Large intestine (tissue), 3 donors: ENCODE data around the gene SLC31A2. TPM values are rescaled to one million over a fixed set of nuclear protein-coding genes. Genes with fewer than 3 reads are reported as not detected.

Source experiments
- DNase-seq, 2 donors: peaks; one replicate each; pipeline versions ENCODE4 v3.0.0 to v3.0.0-alpha.2; 2013
- H3K27ac ChIP-seq: one replicate; pipeline ENCODE4 v1.5.1; 2013; ENCODE audit warnings: low read length
- H3K27me3 ChIP-seq: 2 replicates; pipeline ENCODE4 v1.6.1; 2013; ENCODE audit warnings: low read length; ENCODE audit not compliant: control insufficient read depth, insufficient read depth
- H3K36me3 ChIP-seq: 2 replicates; pipeline ENCODE4 v1.6.1; 2013; ENCODE audit warnings: low read length; ENCODE audit not compliant: control insufficient read depth, insufficient read depth
- H3K4me1 ChIP-seq: one replicate; pipeline ENCODE4 v1.6.1; 2013; ENCODE audit warnings: low read length; ENCODE audit not compliant: control insufficient read depth, insufficient read depth
- H3K4me3 ChIP-seq: one replicate; pipeline ENCODE4 v1.5.1; 2013; ENCODE audit warnings: low read length
- H3K9me3 ChIP-seq: one replicate; pipeline ENCODE4 v1.6.1; 2013; ENCODE audit warnings: mild to moderate bottlenecking, low read depth, low read length, moderate library complexity; ENCODE audit not compliant: control insufficient read depth
- WGBS: methylation state at CpG from one replicate; pipeline ENCODE4 v1.1.5; 2013; ENCODE audit warnings: low lambda C conversion rate; ENCODE audit not compliant: insufficient coverage; 5-methylcytosine and 5-hydroxymethylcytosine counted together
- polyA plus RNA-seq: library from polyadenylated mRNA; unstranded; fragments of 120-200 nt; gene quantifications from one replicate; pipeline ENCODE4 v1.2.1, GENCODE V29; 2013

The SLC31A2 gene
- polyA plus RNA-seq, 1 donor, result 11.4 TPM

- WGBS, result no CpG with 5 or more reads among the region's 4 CpGs
- DNase-seq, result no peak
- H3K27me3 ChIP-seq, result no peaks in the 10 kb centered on the region
- peaks cover 72% of the 10 kb centered on the region for H3K36me3 ChIP-seq
- H3K4me3 ChIP-seq, result no peak overlapping the region
- no peaks in the 10 kb centered on the region for H3K4me1 ChIP-seq
- H3K27ac ChIP-seq, result no peak overlapping the region
- H3K9me3 ChIP-seq, result no peaks in the 10 kb centered on the region
These were observed 34.5 kb downstream of the SLC31A2 start for GRCh38 chr9:113185271-113185670.

DNA sequence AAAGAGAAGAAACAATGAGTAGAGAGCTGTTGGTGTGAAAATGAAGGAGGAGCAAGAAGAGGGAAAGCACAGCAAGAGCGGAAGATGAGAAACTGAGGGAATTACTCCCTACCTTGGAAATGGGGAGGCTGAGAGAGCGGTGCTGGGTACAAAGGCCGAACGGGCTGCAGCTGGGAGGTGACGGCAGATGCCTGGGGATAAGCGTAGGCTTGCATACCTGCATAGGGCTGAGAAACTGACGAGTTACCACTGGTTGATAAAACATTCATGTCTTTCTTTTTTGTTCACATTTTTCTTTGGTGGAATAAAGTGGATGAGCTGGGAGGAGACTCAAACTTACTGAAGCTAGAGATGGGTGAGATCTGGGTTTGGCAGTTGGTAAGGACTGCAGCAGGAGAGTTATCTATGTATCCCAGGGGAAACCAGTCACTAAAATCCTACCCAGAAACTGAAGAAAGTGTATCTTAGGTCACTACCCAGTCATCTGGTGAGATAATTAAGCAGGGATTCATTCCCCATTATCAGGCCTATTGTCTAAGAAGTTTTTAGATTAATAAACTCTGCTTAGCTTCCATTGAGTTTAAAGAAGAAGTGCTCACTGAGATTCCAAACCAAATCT is 35.4 kb downstream of the SLC31A2 start:
- Histone ChIP-seq H3K4me1 (no peaks in the 10 kb centered on the region), H3K27ac (no peak overlapping the region), H3K4me3 (no peak overlapping the region), H3K9me3 (no peaks in the 10 kb centered on the region), H3K27me3 (no peaks in the 10 kb centered on the region), H3K36me3 (peaks cover 74% of the 10 kb centered on the region)
- no peak for DNase-seq
- WGBS, result 100% methylated on average over 1 of the region's 7 CpGs

GRCh38 chr9:113187929-113188595 is 37.3 kb downstream of the SLC31A2 start:
- peaks cover 62% of the 10 kb centered on the region for H3K36me3 ChIP-seq
- H3K9me3 ChIP-seq, result no peaks in the 10 kb centered on the region
- WGBS, result 83% methylated on average over 1 of the region's 9 CpGs
- H3K4me1 ChIP-seq, result no peaks in the 10 kb centered on the region
- peak; percentile 18 to 40 for DNase-seq
- H3K4me3 ChIP-seq, result no peak overlapping the region
- H3K27ac ChIP-seq, result no peak overlapping the region
- no peaks in the 10 kb centered on the region for H3K27me3 ChIP-seq

DNA sequence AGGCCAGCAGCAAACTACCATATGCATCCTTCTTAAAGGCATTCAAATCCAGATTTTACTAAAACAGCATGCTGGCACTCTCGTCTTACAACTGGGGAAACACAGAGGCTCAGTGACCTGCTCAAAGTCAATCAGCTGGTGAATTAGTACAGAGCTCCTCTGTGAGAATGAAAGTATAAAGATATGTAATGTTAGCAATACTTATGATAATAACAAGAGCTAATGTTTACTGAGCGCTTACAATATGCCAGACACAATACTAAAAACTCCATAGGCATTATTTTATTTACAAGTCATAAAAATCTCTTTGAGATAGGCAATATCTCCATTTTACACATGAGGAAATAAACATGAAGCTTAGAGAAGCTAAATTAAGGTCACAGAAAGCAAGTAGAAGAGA is 41.6 kb downstream of the SLC31A2 start:
- Histone ChIP-seq H3K36me3 (peaks cover 40% of the 10 kb centered on the region), H3K4me1 (no peaks in the 10 kb centered on the region), H3K9me3 (no peaks in the 10 kb centered on the region), H3K27ac (no peak overlapping the region), H3K4me3 (no peak overlapping the region), H3K27me3 (no peaks in the 10 kb centered on the region)
- DNase-seq, result no peak
- WGBS, result 100% methylated on average over 1 of the region's 2 CpGs

DNA sequence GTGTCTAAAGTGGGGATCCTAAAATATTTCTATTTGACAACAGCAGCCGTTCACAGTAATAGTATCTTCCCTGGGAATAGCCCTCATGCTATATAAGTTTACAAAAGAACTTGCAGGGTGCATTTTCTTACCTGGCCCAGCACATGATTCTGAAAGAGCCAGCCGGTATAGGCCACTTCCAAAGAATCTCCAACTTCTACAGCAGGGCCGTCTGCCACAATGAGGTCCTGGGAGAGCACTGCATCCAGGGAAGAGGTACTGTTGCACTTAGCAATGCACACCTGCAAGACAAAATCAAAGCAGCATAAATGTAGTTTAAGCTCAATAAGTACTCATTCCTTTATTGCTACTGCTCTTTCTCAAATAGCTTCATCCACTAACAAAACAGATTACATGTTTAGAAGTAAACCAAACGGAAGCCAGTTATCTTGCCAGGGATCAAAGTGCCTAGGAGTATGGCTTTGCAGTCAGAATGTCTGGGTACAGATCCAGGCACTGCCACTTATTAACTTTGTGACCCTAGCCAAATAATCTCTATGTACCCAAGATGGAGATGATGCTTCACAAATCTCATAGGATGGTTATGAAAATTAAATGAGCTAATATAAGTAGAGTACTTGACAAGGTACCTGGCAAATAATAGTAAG is 49.0 kb downstream of the SLC31A2 start:
- no CpG with 5 or more reads among the region's 4 CpGs for whole genome bisulfite sequencing
- DNase-seq, result no peak
- Histone ChIP-seq H3K4me1 (no peaks in the 10 kb centered on the region), H3K27me3 (no peaks in the 10 kb centered on the region), H3K27ac (no peak overlapping the region), H3K9me3 (no peaks in the 10 kb centered on the region), H3K4me3 (no peak overlapping the region), H3K36me3 (peaks cover 41% of the 10 kb centered on the region)

DNA sequence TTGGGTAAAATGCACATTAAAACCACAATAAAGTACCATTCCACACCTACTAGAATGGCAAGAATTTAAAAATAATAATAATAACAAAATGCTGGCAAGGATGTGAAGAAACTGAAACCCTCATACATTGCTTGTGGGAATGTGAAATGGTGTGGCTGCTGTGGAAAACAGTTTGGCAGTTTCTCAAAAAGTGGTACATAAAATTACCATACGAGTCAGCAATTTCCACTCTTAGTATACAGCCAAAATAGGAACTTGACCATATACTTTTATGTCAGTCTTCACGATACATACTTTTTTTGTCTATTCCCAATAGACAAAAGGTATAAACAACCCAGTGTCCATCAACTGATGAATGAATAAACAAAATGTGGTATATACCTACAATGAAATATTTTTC is 54.6 kb downstream of the SLC31A2 start:
- Histone ChIP-seq H3K9me3 (no peaks in the 10 kb centered on the region), H3K27ac (no peak overlapping the region), H3K4me3 (no peak overlapping the region), H3K4me1 (no peaks in the 10 kb centered on the region), H3K36me3 (peaks cover 32% of the 10 kb centered on the region), H3K27me3 (no peaks in the 10 kb centered on the region)
- 100% methylated on average over 1 of the region's 2 CpGs for WGBS
- no peak for DNase-seq

- no peak overlapping the region for H3K27ac ChIP-seq
- no peak overlapping the region for H3K4me3 ChIP-seq
- H3K9me3 ChIP-seq, result no peaks in the 10 kb centered on the region
- no peaks in the 10 kb centered on the region for H3K27me3 ChIP-seq
- H3K4me1 ChIP-seq, result no peaks in the 10 kb centered on the region
- peaks cover 36% of the 10 kb centered on the region for H3K36me3 ChIP-seq
- no peak for DNase-seq
- no CpG with 5 or more reads among the region's 1 CpG for WGBS
These were observed 55.1 kb downstream of the SLC31A2 start for GRCh38 chr9:113205861-113206260.

- H3K27me3 ChIP-seq, result no peaks in the 10 kb centered on the region
- H3K36me3 ChIP-seq, result peaks cover 25% of the 10 kb centered on the region
- no peaks in the 10 kb centered on the region for H3K9me3 ChIP-seq
- no peak overlapping the region for H3K27ac ChIP-seq
- H3K4me1 ChIP-seq, result no peaks in the 10 kb centered on the region
- no peak for DNase-seq
- H3K4me3 ChIP-seq, result no peak overlapping the region
- WGBS, result 100% methylated on average over 4 of the region's 10 CpGs
These were observed 60.0 kb downstream of the SLC31A2 start for GRCh38 chr9:113210815-113211214.

Other genes starting within 250 kb of the SLC31A2 start
- gene ZNF883, start 138.8 kb upstream of the SLC31A2 start, polyA plus RNA-seq, result 2.6 TPM
- 3.3 TPM for gene ZFP37, start 94.3 kb upstream of the SLC31A2 start, polyA plus RNA-seq
- gene FKBP15, start 70.3 kb downstream of the SLC31A2 start, polyA plus RNA-seq, result 23.1 TPM
- 32.2 TPM for gene SLC31A1, start 70.5 kb downstream of the SLC31A2 start, polyA plus RNA-seq
- 39.7 TPM for gene CDC26, start 124.6 kb downstream of the SLC31A2 start, polyA plus RNA-seq
- 22.8 TPM for gene PRPF4, start 124.7 kb downstream of the SLC31A2 start, polyA plus RNA-seq
- gene RNF183, start 152.4 kb downstream of the SLC31A2 start, polyA plus RNA-seq, result 0.91 TPM
- 2.8 TPM for gene WDR31, start 189.3 kb downstream of the SLC31A2 start, polyA plus RNA-seq
- 9.5 TPM for gene BSPRY, start 198.5 kb downstream of the SLC31A2 start, polyA plus RNA-seq
- gene HDHD3, start 226.0 kb downstream of the SLC31A2 start, polyA plus RNA-seq, result 155 TPM